GM21526 (cell line): ENCODE results near the gene ADAMTS16.

Source experiments
- ATAC-seq: cut with Tn5 transposase; IDR thresholded peaks from one replicate; pipeline ENCODE4 v1.9.1; 2021; ENCODE audit warnings: moderate library complexity; ENCODE audit not compliant: unreplicated experiment, low FRiP score

The ADAMTS16 gene

GRCh38 chr5:5332287-5332686 lies 192.2 kb downstream of the ADAMTS16 start:
- no peak for ATAC-seq

DNA sequence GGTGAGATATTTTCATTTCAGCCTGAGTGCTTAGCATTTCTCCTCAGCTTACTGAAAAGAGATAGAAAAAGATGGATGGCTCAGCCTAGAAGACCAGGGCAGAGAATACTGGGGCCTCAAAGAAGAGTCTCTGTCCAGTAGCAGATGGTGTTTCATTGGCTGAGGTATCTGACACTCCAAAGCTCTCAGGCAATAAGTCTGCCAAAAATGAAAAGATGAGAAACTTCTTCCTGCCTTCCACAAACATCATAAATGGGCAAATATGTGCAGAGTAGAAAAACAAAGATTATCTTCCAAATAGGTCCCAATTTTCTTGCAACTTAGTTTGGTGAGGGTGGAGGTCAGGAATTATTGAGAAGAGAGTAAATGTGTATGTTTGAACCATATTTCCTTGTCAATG lies 195.0 kb downstream of the ADAMTS16 start:
- ATAC-seq, result no peak

DNA sequence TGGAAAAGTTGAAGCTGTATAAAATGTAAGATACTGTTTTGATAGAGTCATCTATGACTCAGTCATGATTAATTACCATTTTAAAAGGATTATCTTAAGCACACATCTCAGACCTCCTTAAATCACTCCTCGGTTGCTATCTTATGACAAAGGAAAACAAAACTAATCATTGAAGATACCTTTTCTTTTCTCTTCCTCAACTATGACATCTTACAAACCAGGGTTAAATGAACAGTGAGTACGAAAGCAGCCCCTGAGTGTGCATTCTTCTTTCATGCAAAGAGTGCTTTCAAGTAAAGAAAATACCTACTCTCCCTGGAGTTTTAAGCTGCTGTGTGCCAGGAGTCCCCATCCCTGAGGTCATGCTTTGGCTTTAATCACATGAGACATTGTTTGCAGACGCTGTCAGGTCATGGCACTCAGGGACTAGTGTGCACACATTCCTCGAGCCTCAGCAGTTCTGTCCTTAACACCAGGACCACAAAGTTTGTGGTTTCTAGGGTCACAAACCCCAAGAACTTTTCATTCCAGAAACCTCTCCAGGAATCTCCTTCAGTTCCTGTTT lies 195.7 kb downstream of the ADAMTS16 start:
- no peak for ATAC-seq

- no peak for ATAC-seq
Observed at GRCh38 chr5:5339257-5339656, 199.1 kb downstream of the ADAMTS16 start.

DNA sequence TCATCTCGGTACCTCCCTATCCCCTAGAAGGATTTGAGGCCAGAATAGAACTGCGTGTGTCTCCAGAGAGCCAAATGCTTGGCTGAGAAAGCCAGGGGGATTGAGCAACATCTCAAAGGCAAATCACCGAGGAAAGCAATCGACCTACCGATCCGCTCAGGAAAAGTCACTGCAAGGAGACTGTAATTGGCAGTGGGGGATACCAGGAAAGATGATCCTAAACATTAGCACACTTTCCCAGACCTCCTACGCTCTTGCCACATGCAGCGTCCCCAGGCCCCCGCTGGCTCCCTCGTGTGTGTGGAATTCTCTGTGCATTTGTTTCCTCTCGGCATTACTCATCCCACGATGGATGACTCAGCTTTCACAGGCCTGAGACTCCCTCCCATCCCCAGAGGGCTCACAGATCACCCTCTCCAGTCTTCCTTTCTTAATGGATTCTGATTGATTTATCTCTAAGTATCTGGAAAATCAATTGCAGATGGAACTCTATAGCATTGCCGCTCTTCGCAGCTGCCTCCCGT lies 200.1 kb downstream of the ADAMTS16 start:
- no peak for ATAC-seq

GRCh38 chr5:5341531-5342292 lies 201.6 kb downstream of the ADAMTS16 start:
- no peak for ATAC-seq

- no peak for ATAC-seq
Observed at GRCh38 chr5:5342784-5343183, 202.7 kb downstream of the ADAMTS16 start.

GRCh38 chr5:5343568-5343967 lies 203.4 kb downstream of the ADAMTS16 start:
- ATAC-seq, result no peak

DNA sequence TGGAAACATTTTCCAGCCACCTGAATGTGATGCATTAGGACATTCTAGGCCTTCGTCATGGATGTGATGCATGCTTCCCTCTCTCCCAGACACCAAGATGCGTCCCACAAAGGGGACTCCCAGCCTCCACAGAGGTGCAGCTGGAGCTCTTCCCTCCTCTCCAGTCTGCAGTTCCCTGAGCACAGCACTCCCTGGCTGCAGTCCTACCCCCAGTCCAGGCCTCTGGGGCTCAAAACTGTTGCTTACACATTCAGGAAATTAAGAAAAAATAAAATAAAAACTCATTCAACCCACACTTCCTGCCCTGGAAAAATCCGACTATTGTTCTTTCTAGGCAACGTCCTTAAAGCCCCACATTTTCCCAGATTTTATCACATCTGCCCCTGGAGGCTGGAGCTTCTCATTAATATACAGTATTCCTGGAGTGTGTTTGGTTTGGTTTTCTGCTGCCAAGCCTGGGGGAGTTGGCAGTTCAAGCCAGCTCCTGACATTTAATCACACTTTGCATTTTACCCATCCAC lies 204.0 kb downstream of the ADAMTS16 start:
- ATAC-seq, result no peak

- ATAC-seq, result no peak
Observed at GRCh38 chr5:5344606-5345005, 204.5 kb downstream of the ADAMTS16 start.

GRCh38 chr5:5347442-5347841 lies 207.3 kb downstream of the ADAMTS16 start:
- no peak for ATAC-seq

DNA sequence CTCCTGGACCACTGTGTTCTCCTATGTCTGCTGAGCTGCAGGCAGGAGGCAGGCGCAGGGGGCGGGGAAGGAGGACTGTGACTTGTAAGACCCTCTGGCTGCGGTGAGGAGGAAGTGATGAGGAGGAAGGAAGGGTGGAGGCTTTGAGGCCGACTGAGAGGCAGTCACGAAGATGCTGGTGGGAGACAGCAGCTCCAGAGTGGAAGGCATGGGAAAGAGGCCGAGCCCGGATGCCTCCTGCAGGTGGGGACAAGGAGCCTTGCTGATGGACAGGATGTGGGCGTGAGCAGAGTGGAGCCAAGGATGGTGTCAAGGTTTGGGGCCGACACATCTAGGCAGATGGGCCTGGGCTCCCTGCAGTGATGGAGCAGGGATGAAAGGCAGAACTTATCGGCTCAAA lies 208.0 kb downstream of the ADAMTS16 start:
- no peak for ATAC-seq

- no peak for ATAC-seq
Observed at GRCh38 chr5:5348576-5348975, 208.4 kb downstream of the ADAMTS16 start.

- ATAC-seq, result no peak
Observed at GRCh38 chr5:5350101-5350500, 210.0 kb downstream of the ADAMTS16 start.

- ATAC-seq, result no peak
Observed at GRCh38 chr5:5351288-5351979, 211.3 kb downstream of the ADAMTS16 start.

DNA sequence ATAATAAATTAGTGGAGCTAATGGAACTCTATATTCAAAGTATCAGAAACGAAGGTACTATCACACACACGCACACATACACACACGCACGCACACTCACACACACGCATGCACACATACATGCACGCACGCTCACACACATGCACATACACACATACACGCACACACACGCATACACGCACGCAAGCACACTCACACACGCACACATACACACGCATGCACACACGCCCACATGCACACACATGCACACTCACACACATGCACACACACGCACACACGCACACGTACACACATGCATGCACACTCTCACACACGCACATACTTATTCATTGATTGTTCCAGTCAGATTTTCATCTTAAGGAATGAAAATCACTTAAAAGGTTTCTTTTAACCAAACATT lies 212.5 kb downstream of the ADAMTS16 start:
- ATAC-seq, result no peak

DNA sequence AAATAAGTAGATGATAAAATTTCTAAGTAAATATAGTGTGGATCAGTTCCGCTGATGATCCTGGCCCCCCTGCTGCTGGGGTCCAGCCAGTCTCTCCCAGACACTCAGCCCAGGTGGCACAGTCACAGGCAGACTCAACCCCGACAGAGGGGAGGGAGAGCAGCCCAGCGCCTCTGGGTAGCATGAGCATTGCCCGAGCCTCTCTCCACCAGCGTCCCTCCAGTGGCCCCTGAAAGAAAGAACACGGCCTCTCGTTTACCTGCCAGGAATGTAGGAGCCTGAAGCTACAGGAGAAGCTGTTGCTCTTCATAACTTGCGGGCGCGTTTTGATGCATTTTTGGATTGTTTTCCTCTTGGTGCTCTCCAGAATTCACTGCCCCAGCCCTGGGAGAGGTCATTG lies 213.6 kb downstream of the ADAMTS16 start:
- ATAC-seq, result no peak

- ATAC-seq, result no peak
Observed at GRCh38 chr5:5356765-5357164, 216.6 kb downstream of the ADAMTS16 start.

DNA sequence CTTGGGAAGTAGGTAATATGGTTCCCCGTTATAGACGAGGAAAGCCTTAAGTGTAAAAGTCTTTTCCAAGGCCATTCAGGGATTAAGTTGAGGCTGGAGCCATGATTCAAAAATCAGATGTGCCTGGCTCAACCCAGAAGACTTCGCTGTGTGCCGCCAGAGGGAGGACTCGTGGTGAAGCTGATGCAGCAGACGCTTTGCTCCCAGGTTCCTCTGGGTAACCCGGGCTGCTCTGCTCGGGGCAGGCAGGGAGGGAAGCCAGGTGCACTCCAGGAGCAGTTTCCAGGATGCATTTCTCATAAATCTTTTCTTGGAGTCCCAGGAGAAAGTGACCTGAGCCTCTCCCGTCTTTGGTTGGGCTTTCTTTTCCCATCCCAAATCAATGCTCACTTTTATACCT lies 219.5 kb downstream of the ADAMTS16 start:
- no peak for ATAC-seq

DNA sequence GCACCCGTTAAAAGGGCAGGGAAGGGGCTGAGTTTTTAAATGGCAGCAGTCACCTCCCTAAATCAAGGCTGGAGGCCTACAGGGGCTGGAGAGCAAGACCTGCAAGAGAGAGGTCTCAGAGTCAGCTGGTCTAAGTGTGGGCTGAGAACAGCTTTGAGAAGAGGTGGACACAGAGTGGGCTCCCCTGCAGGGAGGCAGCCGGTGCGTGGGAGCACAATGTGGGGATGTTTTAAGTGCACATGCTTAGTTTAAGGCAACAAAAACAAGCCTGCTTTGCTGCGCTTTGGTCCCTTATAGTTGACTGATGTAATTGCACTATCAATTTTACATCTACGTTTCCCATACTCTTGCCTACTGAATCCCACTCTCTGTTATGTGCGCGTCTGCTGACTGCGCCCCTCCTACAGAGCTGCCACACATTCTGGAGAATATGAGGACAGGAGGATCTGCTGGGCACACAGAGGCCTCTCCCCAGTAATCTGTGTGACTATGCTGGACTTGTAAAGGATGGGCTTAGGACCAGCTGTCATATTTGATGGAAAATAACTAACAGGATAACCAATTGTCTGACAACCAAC lies 220.3 kb downstream of the ADAMTS16 start:
- ATAC-seq, result no peak

GRCh38 chr5:5360941-5361520 lies 220.9 kb downstream of the ADAMTS16 start:
- ATAC-seq, result no peak
